CD4-positive, alpha-beta T cell (primary cell): Measurements from ENCODE around the gene MAP3K12. TPM values are rescaled to one million over a fixed set of nuclear protein-coding genes. Genes with fewer than 3 reads are reported as not detected.
"Not testable (repeated sequence)": the region's sequence is repeated elsewhere in the genome, so short reads cannot be mapped to it uniquely, and the experiment has no call there.

ENCODE experiments used
- ATAC-seq: fragments of 200-7000 bp; cut with Tn5 transposase; one replicate; pipeline ENCODE4 v1.10.0; 2022; ENCODE audit warnings: mild to moderate bottlenecking; ENCODE audit not compliant: poor library complexity
- CTCF ChIA-PET: fragments of 350-600 bp; sonication (Branson Sonifier 250); formaldehyde crosslinking; loops from one replicate; lab custom pipeline; 2021; ENCODE audit warnings: antibody characterized with exemption, inconsistent platforms; lab: Charles Lee
- POLR2A ChIA-PET: fragments of 350-600 bp; sonication (Branson Sonifier 250); formaldehyde crosslinking; loops from one replicate; lab custom pipeline; 2021; ENCODE audit warnings: antibody characterized with exemption, inconsistent platforms; lab: Charles Lee
- DNase-seq, 14 experiments: peaks; one replicate each; pipeline ENCODE4 v3.0.0-alpha.2; 2013 to 2020; ENCODE audit warnings: mixed read lengths in 2 of 14
- H3K27ac ChIP-seq, 2 donors: one replicate each; pipeline versions ENCODE4 v1.5.1 to v1.7.0; 2013; ENCODE audit warnings: low read length in 2 of 2, low read depth in 1 of 2, mild to moderate bottlenecking in 1 of 2
- H3K27me3 ChIP-seq, 2 experiments: 1 replicate in 1 of 2; 2 replicates in 1 of 2; pipeline versions ENCODE4 v1.6.1 to v1.7.0; 2013; ENCODE audit warnings: low read length in 2 of 2, control low read depth in 1 of 2, mild to moderate bottlenecking in 1 of 2, moderate library complexity in 1 of 2; ENCODE audit not compliant: insufficient read depth in 2 of 2, control insufficient read depth in 1 of 2
- H3K36me3 ChIP-seq: one replicate; pipeline ENCODE4 v1.6.1; 2013; ENCODE audit warnings: low read length, control low read depth; ENCODE audit not compliant: insufficient read depth
- H3K4me1 ChIP-seq: one replicate; pipeline ENCODE4 v1.6.1; 2013; ENCODE audit warnings: low read length, control low read depth; ENCODE audit not compliant: insufficient read depth
- H3K4me3 ChIP-seq: one replicate; pipeline ENCODE4 v1.5.1; 2013; ENCODE audit warnings: mild to moderate bottlenecking, low read length, moderate library complexity
- H3K9me3 ChIP-seq, 2 experiments: 1 replicate in 1 of 2; 2 replicates in 1 of 2; pipeline versions ENCODE4 v1.6.1 to v1.7.0; 2013; ENCODE audit warnings: low read length in 2 of 2, mild to moderate bottlenecking in 2 of 2, control low read depth in 1 of 2, moderate library complexity in 1 of 2; ENCODE audit not compliant: control insufficient read depth in 1 of 2, insufficient read depth in 1 of 2
- H3K27ac Mint-ChIP-seq: one replicate; pipeline ENCODE4 v1.8.0; 2020; ENCODE audit warnings: mixed read lengths
- H3K27me3 Mint-ChIP-seq: one replicate; pipeline ENCODE4 v1.8.0; 2021; ENCODE audit warnings: mixed read lengths
- H3K36me3 Mint-ChIP-seq: one replicate; pipeline ENCODE4 v1.8.0; 2021; ENCODE audit warnings: low read depth, mixed read lengths
- H3K4me1 Mint-ChIP-seq: one replicate; pipeline ENCODE4 v1.8.0; 2021; ENCODE audit warnings: low read depth, mixed read lengths
- H3K4me3 Mint-ChIP-seq: one replicate; pipeline ENCODE4 v1.8.0; 2020; ENCODE audit warnings: mild to moderate bottlenecking, mixed read lengths
- H3K9me3 Mint-ChIP-seq: one replicate; pipeline ENCODE4 v1.8.0; 2020; ENCODE audit warnings: mixed read lengths
- intact Hi-C, 2 experiments: fragments of 100-400 bp; cut with DNase I in 1 of 2; cut with micrococcal nuclease in 1 of 2; formaldehyde crosslinking; loops; one replicate each; pipeline versions ENCODE4 v1.15.1 to v1.9.0; 2023 to 2025; cut with DNase I, micrococcal nuclease
- total RNA-seq, 174 experiments: library from RNA in 2 of 174; stranded (reverse) in 2 of 174; gene quantifications; one replicate each; pipeline ENCODE4 v1.2.3 and lab custom pipeline; 2021 to 2026
- TF ChIP-seq, protein P1 (sequence below): fragments of 200-600 bp; IDR thresholded peaks from one replicate; pipeline ENCODE4 v1.8.0; 2022; ENCODE audit warnings: antibody characterized with exemption, mild to moderate bottlenecking

Gene MAP3K12
- total RNA-seq, 2 experiments from 2014 or later, result 12.6 to 15.2 TPM

GRCh38 chr12:53443955-53444354 lies 55.3 kb downstream of the MAP3K12 start:
- CTCF ChIA-PET, result no interaction called here
- Mint-ChIP-seq H3K27ac (peak overlapping the region; percentile 52), H3K27me3 (no peaks in the 10 kb centered on the region), H3K9me3 (no peaks in the 10 kb centered on the region), H3K36me3 (peaks cover 68% of the 10 kb centered on the region), H3K4me3 (peak overlapping the region; percentile 47), H3K4me1 (peaks cover 57% of the 10 kb centered on the region)
- POLR2A ChIA-PET, result no interaction called here
- Histone ChIP-seq H3K9me3 (no peaks in the 10 kb centered on the region), H3K4me1 (peaks cover 37% of the 10 kb centered on the region), H3K4me3 (no peak overlapping the region), H3K36me3 (peaks cover 45% of the 10 kb centered on the region), H3K27ac (no peak overlapping the region), H3K27me3 (no peaks in the 10 kb centered on the region)
- intact Hi-C loops, result loop anchor here in 1 of 2 experiments (5.0 kb wide), 1 partner anchor 62 kb away; the partner anchor contains the start of gene SP1
- ATAC-seq (no peak), DNase-seq (no peak)
- TF ChIP-seq, protein P1, sequence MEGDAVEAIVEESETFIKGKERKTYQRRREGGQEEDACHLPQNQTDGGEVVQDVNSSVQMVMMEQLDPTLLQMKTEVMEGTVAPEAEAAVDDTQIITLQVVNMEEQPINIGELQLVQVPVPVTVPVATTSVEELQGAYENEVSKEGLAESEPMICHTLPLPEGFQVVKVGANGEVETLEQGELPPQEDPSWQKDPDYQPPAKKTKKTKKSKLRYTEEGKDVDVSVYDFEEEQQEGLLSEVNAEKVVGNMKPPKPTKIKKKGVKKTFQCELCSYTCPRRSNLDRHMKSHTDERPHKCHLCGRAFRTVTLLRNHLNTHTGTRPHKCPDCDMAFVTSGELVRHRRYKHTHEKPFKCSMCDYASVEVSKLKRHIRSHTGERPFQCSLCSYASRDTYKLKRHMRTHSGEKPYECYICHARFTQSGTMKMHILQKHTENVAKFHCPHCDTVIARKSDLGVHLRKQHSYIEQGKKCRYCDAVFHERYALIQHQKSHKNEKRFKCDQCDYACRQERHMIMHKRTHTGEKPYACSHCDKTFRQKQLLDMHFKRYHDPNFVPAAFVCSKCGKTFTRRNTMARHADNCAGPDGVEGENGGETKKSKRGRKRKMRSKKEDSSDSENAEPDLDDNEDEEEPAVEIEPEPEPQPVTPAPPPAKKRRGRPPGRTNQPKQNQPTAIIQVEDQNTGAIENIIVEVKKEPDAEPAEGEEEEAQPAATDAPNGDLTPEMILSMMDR, result no peak

GRCh38 chr12:53441040-53441833 lies 58.0 kb downstream of the MAP3K12 start, which contains the start of gene PRR13:
Gene PRR13, plus strand, starts transcription at chr12:53441734. Its CDS starts 981 bp downstream, at chr12:53442715.
- ATAC-seq (peak; percentile 97), DNase-seq (peak; percentile 96 to 100 (median 98))
- no peaks in the 10 kb centered on the region for H3K27me3 Mint-ChIP-seq
- peak within 1 kb of the TSS; percentile 87 for H3K27ac Mint-ChIP-seq
- Histone ChIP-seq H3K4me3 (peak within 1 kb of the TSS; percentile 61), H3K9me3 (no peaks in the 10 kb centered on the region), H3K36me3 (peaks cover 23% of the 10 kb centered on the region), H3K27me3 (no peaks in the 10 kb centered on the region), H3K4me1 (peaks cover 37% of the 10 kb centered on the region), H3K27ac (peak within 1 kb of the TSS; percentile 59 to 84)
- peaks cover 48% of the 10 kb centered on the region for H3K4me1 Mint-ChIP-seq
- peak within 1 kb of the TSS; percentile 94 for H3K4me3 Mint-ChIP-seq
- CTCF ChIA-PET, result interaction anchor here (1.1 to 2.9 kb wide), 6 partner anchors 10 to 120 kb away, joined by 4 to 12 read pairs (median 6); partner anchors contain the start of genes AAAS and PCBP2
- no peaks in the 10 kb centered on the region for H3K9me3 Mint-ChIP-seq
- TF ChIP-seq, protein P1, result no peak
- H3K36me3 Mint-ChIP-seq, result peaks cover 47% of the 10 kb centered on the region
- POLR2A ChIA-PET, result interaction anchor here (0.9 to 2.6 kb wide), 13 partner anchors 10 to 435 kb away, joined by 3 to 23 read pairs (median 5); partner anchors contain the start of genes AAAS, EIF4B, MAP3K12 and SP1
- intact Hi-C loops, result loop anchor here (1.0 to 5.0 kb wide), 3 partner anchors 10 to 59 kb away; partner anchors contain the start of gene SP1 (in 1 of the 2)

- POLR2A ChIA-PET, result interaction anchor here (0.6 to 2.3 kb wide), 2 partner anchors 29 to 61 kb away, joined by 3 to 23 read pairs; partner anchors contain the start of genes MAP3K12 and TARBP2
- H3K4me3 Mint-ChIP-seq, result peak overlapping the region; percentile 65
- not testable (repeated sequence) for H3K9me3 ChIP-seq
Measured at GRCh38 chr12:53439582-53439981, 59.7 kb downstream of the MAP3K12 start.

DNA sequence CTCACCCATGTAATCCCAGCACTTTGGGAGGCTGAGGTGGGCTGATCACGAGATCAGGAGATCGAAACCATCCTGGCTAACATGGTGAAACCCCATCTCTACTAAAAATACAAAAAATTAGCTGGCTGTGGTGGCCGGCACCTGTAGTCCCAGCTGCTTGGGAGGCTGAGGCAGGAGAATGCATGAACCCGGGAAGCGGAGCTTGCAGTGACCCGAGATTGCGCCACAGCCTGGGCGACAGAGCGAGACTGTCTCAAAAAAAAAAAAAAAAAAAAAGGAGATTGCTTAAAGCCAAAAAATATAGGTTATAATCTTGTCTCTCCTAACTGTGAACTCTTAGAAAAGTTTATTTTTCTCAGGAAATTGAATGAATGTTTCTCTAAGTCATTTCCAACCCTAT lies 63.9 kb downstream of the MAP3K12 start:
- intact Hi-C loops, H3K9me3 Mint-ChIP-seq, POLR2A ChIA-PET, H3K27ac ChIP-seq, H3K36me3 ChIP-seq, H3K9me3 ChIP-seq, ATAC-seq, H3K27ac Mint-ChIP-seq, CTCF ChIA-PET, H3K36me3 Mint-ChIP-seq, H3K27me3 Mint-ChIP-seq, H3K4me1 Mint-ChIP-seq, H3K4me3 Mint-ChIP-seq, H3K4me3 ChIP-seq, DNase-seq, H3K27me3 ChIP-seq, H3K4me1 ChIP-seq: not testable (repeated sequence)

More at GRCh38 chr12:53439582-53439981, 59.7 kb downstream of the MAP3K12 start:
- H3K4me3 ChIP-seq, DNase-seq, H3K27ac ChIP-seq, ATAC-seq, H3K27me3 Mint-ChIP-seq, H3K27me3 ChIP-seq, H3K9me3 Mint-ChIP-seq, intact Hi-C loops, H3K27ac Mint-ChIP-seq: not testable (repeated sequence)
- CTCF ChIA-PET, result interaction anchor here (0.6 to 2.0 kb wide), 3 partner anchors 18 to 87 kb away, joined by 3 to 8 read pairs (median 3); no protein-coding TSS in a partner anchor
- Histone ChIP-seq H3K4me1 (peaks cover 32% of the 10 kb centered on the region), H3K36me3 (peaks cover 13% of the 10 kb centered on the region)
- peaks cover 31% of the 10 kb centered on the region for H3K4me1 Mint-ChIP-seq
- H3K36me3 Mint-ChIP-seq, result peaks cover 31% of the 10 kb centered on the region
